ENCODE data around the gene POLR3GL.

GRCh38 chr1:145972580-145972979 lies 8.1 kb downstream of the POLR3GL start:
- no peak for TF ChIP-seq POLR2AphosphoS5 (IDR thresholded peaks at IDR 0.05; ENCODE audit: low read depth)
- TF ChIP-seq CTCF (IDR thresholded peaks at IDR 0.05; ENCODE audit: insufficient read depth, low read length): no peak
- no peak for TF ChIP-seq GABPA (IDR thresholded peaks at IDR 0.05; ENCODE audit: low read depth)
- TF ChIP-seq, protein P1, sequence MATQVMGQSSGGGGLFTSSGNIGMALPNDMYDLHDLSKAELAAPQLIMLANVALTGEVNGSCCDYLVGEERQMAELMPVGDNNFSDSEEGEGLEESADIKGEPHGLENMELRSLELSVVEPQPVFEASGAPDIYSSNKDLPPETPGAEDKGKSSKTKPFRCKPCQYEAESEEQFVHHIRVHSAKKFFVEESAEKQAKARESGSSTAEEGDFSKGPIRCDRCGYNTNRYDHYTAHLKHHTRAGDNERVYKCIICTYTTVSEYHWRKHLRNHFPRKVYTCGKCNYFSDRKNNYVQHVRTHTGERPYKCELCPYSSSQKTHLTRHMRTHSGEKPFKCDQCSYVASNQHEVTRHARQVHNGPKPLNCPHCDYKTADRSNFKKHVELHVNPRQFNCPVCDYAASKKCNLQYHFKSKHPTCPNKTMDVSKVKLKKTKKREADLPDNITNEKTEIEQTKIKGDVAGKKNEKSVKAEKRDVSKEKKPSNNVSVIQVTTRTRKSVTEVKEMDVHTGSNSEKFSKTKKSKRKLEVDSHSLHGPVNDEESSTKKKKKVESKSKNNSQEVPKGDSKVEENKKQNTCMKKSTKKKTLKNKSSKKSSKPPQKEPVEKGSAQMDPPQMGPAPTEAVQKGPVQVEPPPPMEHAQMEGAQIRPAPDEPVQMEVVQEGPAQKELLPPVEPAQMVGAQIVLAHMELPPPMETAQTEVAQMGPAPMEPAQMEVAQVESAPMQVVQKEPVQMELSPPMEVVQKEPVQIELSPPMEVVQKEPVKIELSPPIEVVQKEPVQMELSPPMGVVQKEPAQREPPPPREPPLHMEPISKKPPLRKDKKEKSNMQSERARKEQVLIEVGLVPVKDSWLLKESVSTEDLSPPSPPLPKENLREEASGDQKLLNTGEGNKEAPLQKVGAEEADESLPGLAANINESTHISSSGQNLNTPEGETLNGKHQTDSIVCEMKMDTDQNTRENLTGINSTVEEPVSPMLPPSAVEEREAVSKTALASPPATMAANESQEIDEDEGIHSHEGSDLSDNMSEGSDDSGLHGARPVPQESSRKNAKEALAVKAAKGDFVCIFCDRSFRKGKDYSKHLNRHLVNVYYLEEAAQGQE (IDR thresholded peaks at IDR 0.05; ENCODE audit: insufficient replicate concordance, low read depth): no peak

All from HL-60 (cell line).